Activated naive CD8-positive, alpha-beta T cell (primary cell): ENCODE measurements around the gene HELZ2.

ENCODE experiments used
- H3K27ac Mint-ChIP-seq: one replicate; pipeline ENCODE4 v1.8.0; 2021; ENCODE audit warnings: mixed read lengths
- H3K27me3 Mint-ChIP-seq: one replicate; pipeline ENCODE4 v1.8.0; 2021; ENCODE audit warnings: mixed read lengths
- H3K36me3 Mint-ChIP-seq: one replicate; pipeline ENCODE4 v1.8.0; 2021; ENCODE audit warnings: mixed read lengths
- H3K4me1 Mint-ChIP-seq: one replicate; pipeline ENCODE4 v1.8.0; 2021; ENCODE audit warnings: low read depth, mixed read lengths
- H3K4me3 Mint-ChIP-seq: one replicate; pipeline ENCODE4 v1.8.0; 2021; ENCODE audit warnings: mild to moderate bottlenecking, mixed read lengths
- H3K9me3 Mint-ChIP-seq: one replicate; pipeline ENCODE4 v1.8.0; 2021; ENCODE audit warnings: low read depth, mixed read lengths

HELZ2 gene

DNA sequence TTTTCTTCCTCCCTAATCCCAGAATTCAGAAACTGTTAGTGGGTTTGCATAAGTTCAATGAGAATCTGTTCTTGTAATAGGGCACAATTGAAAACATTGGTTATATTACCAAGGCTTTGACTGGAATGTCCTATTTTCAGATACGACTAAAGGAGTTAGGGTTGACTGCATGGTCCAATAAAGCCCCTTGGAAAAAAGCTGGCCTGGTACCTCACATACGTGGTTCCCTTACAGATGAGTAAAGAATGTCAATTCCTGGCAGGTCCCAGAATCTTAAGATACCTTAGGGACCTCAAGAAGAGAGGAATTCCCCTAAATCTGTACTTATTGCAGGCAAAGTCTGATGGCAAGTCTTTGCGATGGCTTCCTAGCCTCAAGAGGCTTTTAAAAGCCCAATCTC lies 48.9 kb downstream of the HELZ2 start:
- H3K4me3 Mint-ChIP-seq: no peak overlapping the region

More for the DNA sequence above, 48.9 kb downstream of the HELZ2 start:
- Mint-ChIP-seq H3K36me3 (peaks cover 2% of the 10 kb centered on the region), H3K27ac (no peak overlapping the region), H3K27me3 (no peaks in the 10 kb centered on the region), H3K9me3 (no peaks in the 10 kb centered on the region), H3K4me1 (peaks cover 13% of the 10 kb centered on the region)
